Activated CD4-positive, alpha-beta T cell treated with anti-CD3 and anti-CD28 coated beads for 36 hours (primary cell): ENCODE data around the gene IL16. TPM values are rescaled to one million over a fixed set of nuclear protein-coding genes. Genes with fewer than 3 reads are reported as not detected.

Experiments
- ATAC-seq: fragments of 200-7000 bp; cut with Tn5 transposase; one replicate; pipeline ENCODE4 v1.10.0; 2021; ENCODE audit warnings: mild to moderate bottlenecking, moderate library complexity
- CTCF ChIA-PET: fragments of 350-600 bp; sonication (Branson Sonifier 250); formaldehyde crosslinking; loops from one replicate; lab custom pipeline; 2021; ENCODE audit warnings: antibody characterized with exemption; lab: Charles Lee
- POLR2A ChIA-PET: fragments of 350-600 bp; sonication (Branson Sonifier 250); formaldehyde crosslinking; loops from one replicate; lab custom pipeline; 2021; ENCODE audit warnings: antibody characterized with exemption, inconsistent platforms; lab: Charles Lee
- DNase-seq: peaks from one replicate; pipeline ENCODE4 v3.0.0-alpha.2; 2020
- H3K27ac Mint-ChIP-seq: one replicate; pipeline ENCODE4 v1.8.0; 2021; ENCODE audit warnings: mixed read lengths
- H3K27me3 Mint-ChIP-seq: one replicate; pipeline ENCODE4 v1.8.0; 2021; ENCODE audit warnings: mixed read lengths
- H3K36me3 Mint-ChIP-seq: one replicate; pipeline ENCODE4 v1.8.0; 2021; ENCODE audit warnings: low read depth, mixed read lengths
- H3K4me1 Mint-ChIP-seq: one replicate; pipeline ENCODE4 v1.8.0; 2021; ENCODE audit warnings: mixed read lengths
- H3K4me3 Mint-ChIP-seq: one replicate; pipeline ENCODE4 v1.8.0; 2021; ENCODE audit warnings: mild to moderate bottlenecking, moderate library complexity, mixed read lengths
- H3K9me3 Mint-ChIP-seq: one replicate; pipeline ENCODE4 v1.8.0; 2021; ENCODE audit warnings: low read depth, mixed read lengths
- intact Hi-C, 2 experiments: fragments of 100-400 bp; cut with DNase I in 1 of 2; cut with micrococcal nuclease in 1 of 2; formaldehyde crosslinking; loops; one replicate each; pipeline versions ENCODE4 v1.14.2 to v1.15.1; 2022 to 2024; cut with DNase I, micrococcal nuclease
- total RNA-seq, 2 experiments: library from RNA; stranded (reverse); gene quantifications; one replicate each; pipeline ENCODE4 v1.2.3, GENCODE V29; 2021

Gene IL16
- total RNA-seq, 2 experiments from 2014 or later: 102 to 117 TPM

DNA sequence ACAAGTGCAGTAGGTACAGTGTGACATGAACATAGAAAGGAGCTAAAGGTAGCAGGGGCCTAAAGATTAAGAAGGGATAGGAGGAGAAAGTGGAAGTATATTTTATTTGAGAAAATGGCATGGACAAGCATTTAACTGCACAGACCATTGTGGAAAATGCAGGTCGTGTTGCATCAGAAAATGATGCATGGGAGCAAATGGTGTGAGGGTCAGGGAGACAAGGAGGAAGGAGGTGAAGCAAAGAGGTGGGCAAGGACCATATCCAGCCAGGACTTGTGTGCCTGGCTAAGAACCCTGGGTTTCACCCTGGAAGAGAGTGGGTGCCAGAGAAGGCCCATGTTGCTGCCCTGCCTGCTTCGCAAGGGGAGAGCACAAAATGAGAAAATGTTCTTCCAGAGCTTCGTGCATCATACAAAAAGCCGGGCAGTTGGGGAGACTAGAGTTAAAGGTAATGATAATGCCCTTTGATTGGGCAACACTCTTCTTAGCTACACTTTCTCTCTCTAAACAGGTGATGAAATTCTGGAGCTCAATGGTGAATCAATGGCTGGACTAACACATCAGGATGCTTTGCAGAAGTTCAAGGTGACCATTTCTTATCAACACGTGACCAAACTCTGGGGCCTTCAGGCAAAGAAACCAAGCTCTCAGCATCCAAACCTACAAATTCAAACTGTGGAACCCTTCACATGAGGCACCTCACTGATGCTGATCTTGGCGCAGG is 81.8 kb downstream of the IL16 start:
- CTCF ChIA-PET: interaction anchor here (0.5 to 6.9 kb wide), 7 partner anchors 10 to 131 kb away, joined by 3 to 70 read pairs (median 5); no protein-coding TSS in a partner anchor

DNA sequence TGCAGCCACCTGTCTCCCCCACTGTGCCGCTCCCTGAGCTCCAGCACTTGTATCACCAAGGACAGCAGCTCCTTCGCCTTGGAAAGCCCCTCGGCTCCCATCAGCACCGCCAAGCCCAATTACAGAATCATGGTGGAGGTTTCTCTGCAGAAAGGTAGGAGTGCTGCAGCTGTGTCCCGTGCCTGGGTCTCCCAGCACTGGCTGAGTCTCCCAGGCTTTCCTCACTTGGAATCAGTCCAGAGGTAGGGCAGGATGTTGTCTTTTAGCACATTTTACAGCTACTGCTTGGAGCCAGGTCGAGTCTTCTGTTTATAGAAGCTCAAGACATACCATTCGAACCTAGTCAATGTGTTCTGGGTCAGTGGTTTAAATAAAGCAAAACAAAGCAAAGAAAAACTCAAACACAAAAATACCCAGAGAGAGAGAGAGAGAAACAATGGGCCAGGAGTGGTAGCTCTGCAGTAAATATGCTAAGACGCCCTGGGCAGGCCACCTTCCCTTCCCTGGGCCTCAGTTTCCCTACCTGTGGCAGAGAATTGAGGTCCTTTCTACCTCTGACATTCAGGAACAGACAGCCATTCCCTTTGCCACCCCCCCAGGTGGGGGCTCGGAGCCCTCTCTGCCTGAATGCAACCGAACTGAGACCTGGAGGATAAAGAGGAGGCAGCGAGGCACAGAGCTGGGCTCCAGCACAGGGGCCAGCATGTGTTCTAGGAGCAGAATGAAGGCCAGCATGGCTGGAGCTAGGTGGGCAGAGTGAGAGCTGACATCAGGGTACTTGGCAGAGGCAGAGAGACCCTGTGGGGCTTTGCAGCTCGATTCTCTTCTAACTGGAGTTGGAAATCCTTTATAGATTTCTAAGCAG is 83.2 kb downstream of the IL16 start:
- Mint-ChIP-seq H3K9me3 (peaks cover 15% of the 10 kb centered on the region), H3K27ac (no peak overlapping the region), H3K4me3 (no peak overlapping the region), H3K36me3 (peaks cover 18% of the 10 kb centered on the region), H3K4me1 (peaks cover 62% of the 10 kb centered on the region), H3K27me3 (no peaks in the 10 kb centered on the region)
- intact Hi-C loops: no loop called here
- no peak for ATAC-seq
- ChIA-PET CTCF (interaction anchor here (0.6 to 6.9 kb wide), 8 partner anchors 11 to 178 kb away, joined by 3 to 70 read pairs (median 3); no protein-coding TSS in a partner anchor), POLR2A (interaction anchor here (1.1 kb wide), 1 partner anchor 12 kb away, joined by 3 read pairs; no protein-coding TSS in a partner anchor)
- DNase-seq: no peak

More for the DNA sequence above, 81.8 kb downstream of the IL16 start:
- intact Hi-C loops: no loop called here
- no peaks in the 10 kb centered on the region for H3K27me3 Mint-ChIP-seq
- no peak overlapping the region for H3K4me3 Mint-ChIP-seq
- POLR2A ChIA-PET: no interaction called here
- no peak overlapping the region for H3K27ac Mint-ChIP-seq
- DNase-seq (no peak), ATAC-seq (no peak)
- H3K9me3 Mint-ChIP-seq: peaks cover 15% of the 10 kb centered on the region
- H3K36me3 Mint-ChIP-seq: peaks cover 13% of the 10 kb centered on the region
- peaks cover 58% of the 10 kb centered on the region for H3K4me1 Mint-ChIP-seq

- Mint-ChIP-seq H3K36me3 (peaks cover 27% of the 10 kb centered on the region), H3K4me1 (peaks cover 62% of the 10 kb centered on the region), H3K27me3 (no peaks in the 10 kb centered on the region), H3K4me3 (no peak overlapping the region), H3K9me3 (peaks cover 17% of the 10 kb centered on the region), H3K27ac (no peak overlapping the region)
- DNase-seq (no peak), ATAC-seq (no peak)
- intact Hi-C loops: no loop called here
- CTCF ChIA-PET: interaction anchor here (0.6 to 5.2 kb wide), 6 partner anchors 9 to 179 kb away, joined by 3 to 35 read pairs (median 4); no protein-coding TSS in a partner anchor
- POLR2A ChIA-PET: interaction anchor here (1.1 kb wide), 1 partner anchor 11 kb away, joined by 3 read pairs; no protein-coding TSS in a partner anchor
Observed at GRCh38 chr15:81280696-81281455, 84.2 kb downstream of the IL16 start.

GRCh38 chr15:81281456-81281735 is 84.7 kb downstream of the IL16 start:
- H3K4me1 Mint-ChIP-seq: peaks cover 62% of the 10 kb centered on the region

GRCh38 chr15:81281766-81282605 is 85.3 kb downstream of the IL16 start:
- Mint-ChIP-seq H3K27me3 (no peaks in the 10 kb centered on the region), H3K4me3 (no peak overlapping the region), H3K36me3 (peaks cover 30% of the 10 kb centered on the region), H3K9me3 (peaks cover 14% of the 10 kb centered on the region), H3K27ac (no peak overlapping the region), H3K4me1 (peaks cover 65% of the 10 kb centered on the region)
- intact Hi-C loops: no loop called here
- DNase-seq (no peak), ATAC-seq (no peak)
- POLR2A ChIA-PET: no interaction called here
- CTCF ChIA-PET: interaction anchor here (0.8 to 5.2 kb wide), 4 partner anchors 10 to 20 kb away, joined by 3 to 35 read pairs (median 5); no protein-coding TSS in a partner anchor

More at GRCh38 chr15:81281456-81281735, 84.7 kb downstream of the IL16 start:
- Mint-ChIP-seq H3K27ac (no peak overlapping the region), H3K4me3 (no peak overlapping the region), H3K27me3 (no peaks in the 10 kb centered on the region), H3K9me3 (peaks cover 17% of the 10 kb centered on the region), H3K36me3 (peaks cover 33% of the 10 kb centered on the region)
- DNase-seq: no peak
- ATAC-seq: no peak
- ChIA-PET CTCF (interaction anchor here (0.6 to 5.2 kb wide), 3 partner anchors 9 to 24 kb away, joined by 3 to 35 read pairs (median 6); no protein-coding TSS in a partner anchor), POLR2A (no interaction called here)
- intact Hi-C loops: no loop called here

DNA sequence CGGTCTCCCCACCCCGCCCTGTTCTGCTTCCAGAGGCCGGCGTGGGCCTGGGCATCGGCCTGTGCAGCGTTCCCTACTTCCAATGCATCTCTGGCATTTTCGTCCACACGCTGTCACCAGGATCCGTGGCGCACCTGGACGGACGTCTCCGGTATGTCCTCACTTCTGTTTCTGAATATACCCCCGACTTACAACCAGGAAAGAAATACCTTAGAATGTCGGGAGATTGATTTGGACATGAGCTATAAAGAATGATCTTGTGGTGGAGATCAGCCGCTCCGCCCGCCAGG is 85.9 kb downstream of the IL16 start:
- DNase-seq (no peak), ATAC-seq (no peak)
- H3K36me3 Mint-ChIP-seq: peaks cover 32% of the 10 kb centered on the region
- CTCF ChIA-PET: interaction anchor here (0.8 to 5.2 kb wide), 5 partner anchors 10 to 20 kb away, joined by 3 to 35 read pairs (median 6); no protein-coding TSS in a partner anchor
- POLR2A ChIA-PET: no interaction called here
- H3K27me3 Mint-ChIP-seq: no peaks in the 10 kb centered on the region
- intact Hi-C loops: no loop called here
- H3K4me3 Mint-ChIP-seq: no peak overlapping the region
- H3K4me1 Mint-ChIP-seq: peaks cover 70% of the 10 kb centered on the region
- H3K9me3 Mint-ChIP-seq: peaks cover 12% of the 10 kb centered on the region
- H3K27ac Mint-ChIP-seq: no peak overlapping the region

- intact Hi-C loops: no loop called here
- no peak for ATAC-seq
- peaks cover 72% of the 10 kb centered on the region for H3K4me1 Mint-ChIP-seq
- H3K27me3 Mint-ChIP-seq: no peaks in the 10 kb centered on the region
- ChIA-PET POLR2A (no interaction called here), CTCF (interaction anchor here (0.7 to 5.2 kb wide), 6 partner anchors 8 to 128 kb away, joined by 4 to 35 read pairs (median 5); no protein-coding TSS in a partner anchor)
- no peak overlapping the region for H3K27ac Mint-ChIP-seq
- peaks cover 10% of the 10 kb centered on the region for H3K9me3 Mint-ChIP-seq
- DNase-seq: no peak
- peaks cover 33% of the 10 kb centered on the region for H3K36me3 Mint-ChIP-seq
- H3K4me3 Mint-ChIP-seq: no peak overlapping the region
Observed at GRCh38 chr15:81282911-81283310, 86.2 kb downstream of the IL16 start.

GRCh38 chr15:81284256-81285031 is 87.8 kb downstream of the IL16 start:
- H3K27ac Mint-ChIP-seq: peak overlapping the region; percentile 61
- H3K27me3 Mint-ChIP-seq: no peaks in the 10 kb centered on the region
- H3K4me3 Mint-ChIP-seq: peak overlapping the region; percentile 71
- POLR2A ChIA-PET: interaction anchor here (0.6 kb wide), 1 partner anchor 53 kb away, joined by 3 read pairs; no protein-coding TSS in a partner anchor
- DNase-seq: no peak
- CTCF ChIA-PET: interaction anchor here (0.6 to 5.2 kb wide), 6 partner anchors 8 to 129 kb away, joined by 3 to 35 read pairs (median 4); no protein-coding TSS in a partner anchor
- H3K36me3 Mint-ChIP-seq: peaks cover 40% of the 10 kb centered on the region
- intact Hi-C loops: loop anchor here in 1 of 2 experiments (5.0 kb wide), 1 partner anchor 38 kb away; the partner anchor contains the start of gene STARD5
- ATAC-seq: no peak
- peaks cover 12% of the 10 kb centered on the region for H3K9me3 Mint-ChIP-seq
- peaks cover 78% of the 10 kb centered on the region for H3K4me1 Mint-ChIP-seq

GRCh38 chr15:81285461-81285860 is 88.8 kb downstream of the IL16 start:
- H3K4me1 Mint-ChIP-seq: peaks cover 78% of the 10 kb centered on the region
- H3K4me3 Mint-ChIP-seq: peak overlapping the region; percentile 71
- H3K9me3 Mint-ChIP-seq: peaks cover 12% of the 10 kb centered on the region
- H3K27ac Mint-ChIP-seq: peak overlapping the region; percentile 97
- peaks cover 43% of the 10 kb centered on the region for H3K36me3 Mint-ChIP-seq
- ATAC-seq: no peak
- intact Hi-C loops: loop anchor here in 1 of 2 experiments (5.0 kb wide), 1 partner anchor 37 kb away; the partner anchor contains the start of gene STARD5
- CTCF ChIA-PET: interaction anchor here (0.8 to 2.6 kb wide), 5 partner anchors 10 to 1277 kb away, joined by 3 to 18 read pairs (median 6); no protein-coding TSS in a partner anchor
- DNase-seq: no peak
- H3K27me3 Mint-ChIP-seq: no peaks in the 10 kb centered on the region
- POLR2A ChIA-PET: no interaction called here
